Ovary (tissue), 9 donors: Measurements from ENCODE around the gene CYP2R1. TPM values are rescaled to one million over a fixed set of nuclear protein-coding genes. Genes with fewer than 3 reads are reported as not detected.
"Not testable (repeated sequence)": the region's sequence is repeated elsewhere in the genome, so short reads cannot be mapped to it uniquely, and the experiment has no call there.

Source experiments
- DNase-seq, 5 donors: peaks; one replicate each; pipeline ENCODE4 v3.0.0-alpha.2; 2019 to 2020
- H3K27ac ChIP-seq, 2 donors: fragments of 200-600 bp; one replicate each; pipeline versions ENCODE4 v1.5.1 to v1.8.0; 2019 to 2022
- H3K27me3 ChIP-seq: fragments of 200-600 bp; one replicate; pipeline ENCODE4 v1.8.0; 2022
- H3K36me3 ChIP-seq: fragments of 200-600 bp; sonication (generic); one replicate; pipeline ENCODE4 v1.5.1; 2019
- H3K4me1 ChIP-seq: one replicate; pipeline ENCODE4 v1.8.1; 2013; ENCODE audit warnings: mild to moderate bottlenecking, moderate library complexity; ENCODE audit not compliant: insufficient read depth
- H3K4me3 ChIP-seq: fragments of 200-600 bp; sonication (generic); one replicate; pipeline ENCODE4 v1.5.1; 2017
- H3K9me3 ChIP-seq, 2 donors: fragments of 200-600 bp in 1 of 2; sonication (generic) in 1 of 2; one replicate each; pipeline versions ENCODE4 v1.5.1 to v1.8.1; 2013 to 2019; ENCODE audit warnings: mild to moderate bottlenecking in 1 of 2, moderate library complexity in 1 of 2
- CTCF ChIP-seq, 3 donors: fragments of 450-650 bp in 2 of 3; fragments of 200-600 bp in 1 of 3; IDR thresholded peaks; one replicate each; pipeline versions ENCODE4 v1.5.1 to v1.8.0; 2016 to 2022; ENCODE audit warnings: antibody characterized with exemption in 3 of 3, mild to moderate bottlenecking in 1 of 3
- EP300 ChIP-seq: sonication (generic); formaldehyde crosslinking; IDR thresholded peaks from one replicate; pipeline ENCODE4 v1.6.1; 2017; ENCODE audit warnings: antibody characterized with exemption
- POLR2A ChIP-seq: fragments of 450-650 bp; IDR thresholded peaks from one replicate; pipeline ENCODE4 v1.6.1; 2017; ENCODE audit warnings: antibody characterized with exemption, mild to moderate bottlenecking, moderate library complexity
- WGBS, 3 donors: extraction: QIAGEN DNeasy Blood & Tissue Kit in 1 of 3; methylation state at CpG; one replicate each; pipeline versions ENCODE4 v1.1.5 to v1.1.7; 2013 to 2017; 5-methylcytosine and 5-hydroxymethylcytosine counted together
- intact Hi-C, 4 donors: fragments of 100-400 bp; cut with DNase I; formaldehyde crosslinking; loops; one replicate each; pipeline versions ENCODE4 v1.11.0 to v1.15.1; 2022 to 2023
- polyA plus RNA-seq, 2 donors: library from polyadenylated mRNA; stranded (reverse); fragments of 200-250 nt in 1 of 2; fragments of 350-450 nt in 1 of 2; fragmentation: Illumina TruSeq in 1 of 2; extraction: RNeasy Lipid Tissue Mini Kit (QIAGEN cat#74804) in 1 of 2; gene quantifications; one replicate each; pipeline ENCODE4 v1.2.3, GENCODE V29; 2013 to 2014
- total RNA-seq, 7 donors: library from RNA; depleted of rRNA in 2 of 7; stranded (reverse); fragments of >200 nt in 2 of 7; fragmentation: NEBNext Ultra II Directional in 3 of 7; extraction: Animal tissue kit (Norgen Biotek cat#: 25700) in 3 of 7; gene quantifications; one replicate each; pipeline versions ENCODE4 v1.1.0 to v1.2.4, GENCODE V29; 2016 to 2023
- donor health status: DM: no; HTN: no; CAD: no; lungs with moderate emphysema.
- donor health status: DM: no; HTN: no; CAD: no.
- donor health status: Bipolar disorder and iron deficiency.
- donor health status: DM: yes; HTN: yes; CAD: no.
- donor health status: DM: no; HTN: no; CAD: no.
- donor health status: DM: yes; HTN: yes; CAD: no.

CYP2R1 gene
- total and polyA plus RNA-seq, 9 donors, result 6.0 to 8.9 (median 7.1) TPM

DNA sequence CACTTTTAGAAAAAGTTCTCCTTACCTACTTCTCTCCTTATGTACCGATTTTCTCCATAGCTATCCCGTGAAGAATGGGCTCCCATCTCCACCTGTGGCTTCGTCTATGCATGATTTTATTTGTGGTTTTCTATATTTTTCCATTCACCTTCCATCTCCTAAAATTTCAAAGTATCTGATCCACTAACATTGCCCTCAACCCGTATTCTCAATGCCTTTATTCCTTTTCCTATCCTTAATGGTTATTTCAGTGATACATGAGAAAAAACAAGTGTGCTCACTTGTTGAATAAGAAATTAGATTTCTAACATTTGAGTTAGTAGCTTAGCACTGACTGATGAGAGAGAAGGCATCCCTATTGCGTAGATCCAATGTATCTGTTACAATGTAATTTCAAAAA is 16.9 kb downstream of the CYP2R1 start:
- no peaks in the 10 kb centered on the region for H3K9me3 ChIP-seq
- H3K27me3 ChIP-seq, result no peaks in the 10 kb centered on the region
- WGBS, 3 donors, result 96 to 98% (median 96%) methylated on average over 5 of the region's 5 CpGs
- no peak overlapping the region for H3K4me3 ChIP-seq
- no peak for TF ChIP-seq POLR2A
- TF ChIP-seq CTCF (IDR thresholded peaks at IDR 0.05), result no peak
- TF ChIP-seq EP300, result no peak
- H3K27ac ChIP-seq, result no peak overlapping the region
- DNase-seq, result no peak
- intact Hi-C loops, result no loop called here
- H3K4me1 ChIP-seq, result no peaks in the 10 kb centered on the region
- H3K36me3 ChIP-seq, result no peaks in the 10 kb centered on the region

DNA sequence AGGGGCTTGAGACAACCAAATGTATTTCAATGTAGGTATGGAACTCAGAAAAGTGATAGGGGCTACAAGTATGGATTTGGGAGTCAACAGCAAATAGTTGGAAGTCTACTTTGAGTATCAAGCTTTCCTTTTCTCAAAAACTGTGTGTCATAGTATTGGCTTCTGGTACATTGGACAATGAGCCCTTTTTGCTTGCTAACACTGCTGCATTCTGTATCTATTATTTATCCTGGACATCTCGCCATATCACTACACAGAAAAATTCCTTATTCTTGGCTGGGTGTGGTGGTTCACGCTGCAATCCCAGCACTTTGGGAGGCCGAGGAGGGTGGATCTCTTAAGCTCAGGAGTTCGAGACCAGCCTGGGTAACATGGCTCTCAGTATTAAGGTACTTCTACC is 18.4 kb downstream of the CYP2R1 start:
- Histone ChIP-seq H3K9me3 (no peaks in the 10 kb centered on the region), H3K4me3 (no peak overlapping the region), H3K27me3 (no peaks in the 10 kb centered on the region), H3K36me3 (no peaks in the 10 kb centered on the region), H3K4me1 (no peaks in the 10 kb centered on the region), H3K27ac (no peak overlapping the region)
- 88 to 91% (median 89%) methylated on average over 4 of the region's 4 CpGs for WGBS, 3 donors
- intact Hi-C loops, result no loop called here
- no peak for TF ChIP-seq POLR2A
- TF ChIP-seq CTCF (IDR thresholded peaks at IDR 0.05), result no peak
- no peak for TF ChIP-seq EP300
- no peak for DNase-seq

DNA sequence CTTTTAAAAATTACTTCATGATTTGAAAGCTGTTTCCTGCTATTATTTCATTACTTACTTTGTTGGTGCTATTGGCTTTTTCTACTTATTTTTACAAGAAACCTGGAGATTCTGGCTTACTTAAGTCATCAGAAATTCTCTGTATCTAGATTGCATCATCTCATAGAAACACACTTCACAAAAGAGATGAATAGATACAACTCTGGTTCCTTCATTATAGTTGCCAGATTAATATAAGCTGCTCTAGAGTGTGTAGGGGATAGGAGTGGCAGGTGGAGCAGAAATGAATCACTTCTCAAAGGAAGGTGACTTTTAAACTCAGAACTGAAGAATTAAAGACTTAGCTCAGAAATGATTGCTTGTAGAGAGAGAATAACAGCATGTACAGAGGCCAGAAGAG is 20.0 kb downstream of the CYP2R1 start:
- TF ChIP-seq CTCF (IDR thresholded peaks at IDR 0.05), result no peak
- TF ChIP-seq POLR2A, result no peak
- no peak for TF ChIP-seq EP300
- DNase-seq, result no peak
- no peaks in the 10 kb centered on the region for H3K4me1 ChIP-seq
- no peak overlapping the region for H3K27ac ChIP-seq
- no peak overlapping the region for H3K4me3 ChIP-seq
- H3K9me3 ChIP-seq, result no peaks in the 10 kb centered on the region
- no peaks in the 10 kb centered on the region for H3K36me3 ChIP-seq
- intact Hi-C loops, result no loop called here
- H3K27me3 ChIP-seq, result no peaks in the 10 kb centered on the region

DNA sequence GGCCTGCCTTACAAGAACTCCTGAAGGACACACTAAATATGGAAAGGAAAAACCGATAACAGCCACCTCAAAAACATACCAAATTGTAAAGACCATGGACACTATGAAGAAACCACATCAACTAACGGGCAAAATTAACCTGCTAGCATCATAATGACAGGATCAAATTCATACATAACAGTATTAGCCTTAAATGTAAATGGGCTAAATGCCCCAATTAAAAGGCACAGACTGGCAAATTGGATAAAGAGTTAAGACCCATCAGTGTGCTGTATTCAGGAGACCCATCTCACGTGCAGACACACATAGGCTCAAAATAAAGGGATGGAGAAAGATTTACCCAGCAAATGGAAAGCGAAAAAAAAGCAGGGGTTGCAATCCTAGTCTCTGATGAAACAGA is 28.3 kb downstream of the CYP2R1 start:
- H3K27ac ChIP-seq, intact Hi-C loops, H3K4me3 ChIP-seq, H3K27me3 ChIP-seq, H3K4me1 ChIP-seq, DNase-seq, H3K9me3 ChIP-seq, H3K36me3 ChIP-seq: not testable (repeated sequence)
- WGBS, 3 donors, result 91 to 93% (median 92%) methylated on average over 4 of the region's 4 CpGs

GRCh38 chr11:14861680-14862079 is 30.4 kb downstream of the CYP2R1 start:
- H3K36me3 ChIP-seq, result no peaks in the 10 kb centered on the region
- TF ChIP-seq CTCF (IDR thresholded peaks at IDR 0.05) (no peak), POLR2A (no peak), EP300 (no peak)
- intact Hi-C loops, result no loop called here

More at GRCh38 chr11:14861680-14862079, 30.4 kb downstream of the CYP2R1 start:
- Histone ChIP-seq H3K27me3 (no peaks in the 10 kb centered on the region), H3K4me1 (no peaks in the 10 kb centered on the region), H3K9me3 (no peaks in the 10 kb centered on the region), H3K27ac (no peak overlapping the region), H3K4me3 (no peak overlapping the region)
- WGBS, 3 donors, result 85 to 96% (median 92%) methylated on average over 1 of the region's 1 CpG
- DNase-seq, result no peak
